Glutamatergic neuron (in vitro differentiated cells): ENCODE measurements around the gene PRDM16. TPM values are rescaled to one million over a fixed set of nuclear protein-coding genes. Genes with fewer than 3 reads are reported as not detected.

Experiments
- DNase-seq: peaks from one replicate; pipeline ENCODE4 v3.0.0; 2022
- H3K27ac Mint-ChIP-seq: one replicate; pipeline ENCODE4 v1.8.0; 2020; ENCODE audit warnings: mild to moderate bottlenecking, mixed read lengths, inconsistent platforms; ENCODE audit not compliant: unreplicated experiment
- H3K27me3 Mint-ChIP-seq: one replicate; pipeline ENCODE4 v1.8.0; 2020; ENCODE audit warnings: mild to moderate bottlenecking, moderate library complexity, mixed read lengths, inconsistent platforms; ENCODE audit not compliant: unreplicated experiment
- H3K36me3 Mint-ChIP-seq: one replicate; pipeline ENCODE4 v1.8.0; 2020; ENCODE audit warnings: mild to moderate bottlenecking, mixed read lengths, inconsistent platforms; ENCODE audit not compliant: unreplicated experiment
- H3K4me1 Mint-ChIP-seq: one replicate; pipeline ENCODE4 v1.8.0; 2020; ENCODE audit warnings: mild to moderate bottlenecking, low read depth, mixed read lengths, inconsistent platforms; ENCODE audit not compliant: unreplicated experiment
- H3K4me3 Mint-ChIP-seq: one replicate; pipeline ENCODE4 v1.8.0; 2020; ENCODE audit warnings: mild to moderate bottlenecking, mixed read lengths, inconsistent platforms; ENCODE audit not compliant: unreplicated experiment
- H3K9me3 Mint-ChIP-seq: one replicate; pipeline ENCODE4 v1.8.0; 2020; ENCODE audit warnings: mild to moderate bottlenecking, moderate library complexity, mixed read lengths, inconsistent platforms; ENCODE audit not compliant: unreplicated experiment
- CTCF ChIP-seq: fragments of 200-600 bp; sonication (generic); IDR thresholded peaks from one replicate; pipeline ENCODE4 v1.5.0; 2021; ENCODE audit not compliant: partially characterized antibody, unreplicated experiment
- total RNA-seq: library from RNA; stranded (reverse); fragmentation: NEBNext Ultra II Directional; extraction: Animal tissue kit (Norgen Biotek cat#: 25700); gene quantifications from one replicate; pipeline ENCODE4 v1.2.1, GENCODE V29; 2021; ENCODE audit not compliant: unreplicated experiment

Gene PRDM16
- total RNA-seq, 1 donor from 2014 or later, result 0.07 TPM

GRCh38 chr1:3049905-3050304 is 19.1 kb upstream of the PRDM16 start:
- DNase-seq, result no peak
- no peak for TF ChIP-seq CTCF
- peaks cover 5% of the 10 kb centered on the region for H3K36me3 Mint-ChIP-seq
- peaks cover 4% of the 10 kb centered on the region for H3K9me3 Mint-ChIP-seq
- no peak overlapping the region for H3K27ac Mint-ChIP-seq
- no peaks in the 10 kb centered on the region for H3K4me1 Mint-ChIP-seq
- H3K4me3 Mint-ChIP-seq, result no peak overlapping the region
- peaks cover 2% of the 10 kb centered on the region for H3K27me3 Mint-ChIP-seq

- TF ChIP-seq CTCF, result no peak
- H3K4me1 Mint-ChIP-seq, result no peaks in the 10 kb centered on the region
These were observed 18.4 kb upstream of the PRDM16 start for GRCh38 chr1:3050603-3051002.

GRCh38 chr1:3051270-3052268 is 17.4 kb upstream of the PRDM16 start:
- TF ChIP-seq CTCF, result no peak
- Mint-ChIP-seq H3K36me3 (peaks cover 5% of the 10 kb centered on the region), H3K27me3 (peaks cover 6% of the 10 kb centered on the region), H3K9me3 (peaks cover 4% of the 10 kb centered on the region), H3K27ac (no peak overlapping the region), H3K4me3 (no peak overlapping the region), H3K4me1 (no peaks in the 10 kb centered on the region)
- DNase-seq, result no peak

More at GRCh38 chr1:3050603-3051002, 18.4 kb upstream of the PRDM16 start:
- DNase-seq, result no peak
- H3K27me3 Mint-ChIP-seq, result peaks cover 2% of the 10 kb centered on the region
- peaks cover 5% of the 10 kb centered on the region for H3K36me3 Mint-ChIP-seq
- no peak overlapping the region for H3K4me3 Mint-ChIP-seq
- H3K9me3 Mint-ChIP-seq, result peaks cover 4% of the 10 kb centered on the region
- H3K27ac Mint-ChIP-seq, result no peak overlapping the region

GRCh38 chr1:3052501-3052900 is 16.5 kb upstream of the PRDM16 start:
- H3K9me3 Mint-ChIP-seq, result peaks cover 4% of the 10 kb centered on the region
- no peak for DNase-seq
- peaks cover 8% of the 10 kb centered on the region for H3K27me3 Mint-ChIP-seq
- no peak overlapping the region for H3K4me3 Mint-ChIP-seq
- H3K36me3 Mint-ChIP-seq, result peaks cover 5% of the 10 kb centered on the region
- no peak for TF ChIP-seq CTCF
- H3K27ac Mint-ChIP-seq, result no peak overlapping the region
- no peaks in the 10 kb centered on the region for H3K4me1 Mint-ChIP-seq
